Measurements from ENCODE around the gene NEU3. TPM values are rescaled to one million over a fixed set of nuclear protein-coding genes. Genes with fewer than 3 reads are reported as not detected.

The NEU3 gene
- total RNA-seq, 1 experiment from 2014 or later: 12.5 TPM

DNA sequence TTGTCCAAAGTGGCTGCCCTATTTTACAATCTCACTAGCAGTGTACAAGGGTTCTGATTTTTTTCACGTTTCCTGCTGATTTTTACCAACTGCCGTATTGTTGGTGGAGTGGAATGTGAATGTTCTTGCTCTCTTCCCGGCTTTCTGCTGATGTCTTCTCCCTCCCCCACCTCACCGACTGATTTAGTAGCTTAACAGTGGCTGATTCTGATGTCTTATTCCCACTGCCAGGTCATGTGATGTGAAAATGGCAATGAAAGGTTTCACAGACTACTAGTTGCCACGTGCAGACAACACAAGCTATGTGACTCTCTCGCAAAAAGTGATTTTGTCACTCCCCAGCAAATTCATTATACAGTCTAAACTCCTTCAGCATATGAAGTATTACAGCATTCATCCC is 17.3 kb upstream of the NEU3 start:
- no peak overlapping the region for H2AFZ ChIP-seq (ENCODE audit: low read depth, low read length, poor library complexity, severe bottlenecking)
- peaks cover 4 to 23% of the 10 kb centered on the region in 2 experiments; a peak in 3 of 4 replicates for H3K36me3 ChIP-seq (ENCODE audit: control insufficient read depth in 1 of 2, insufficient read depth in 2 of 2, low read length in 2 of 2)
- H3K27ac ChIP-seq (ENCODE audit: low read depth, low read length): no peak overlapping the region
- intact Hi-C loops (cut with micrococcal nuclease): no loop called here
- ChIA-PET POLR2A (no interaction called here), CTCF (no interaction called here), RAD21 (ENCODE audit: low non-redundant PET in 1 of 2, low total read pairs in 2 of 2, uncharacterized antibody in 2 of 2, unreplicated experiment in 2 of 2) (no interaction called here)
- no peak overlapping the region for H3K9ac ChIP-seq (ENCODE audit: low read length)
- no peak overlapping the region for H3K4me2 ChIP-seq (ENCODE audit: low read length)
- no peaks in the 10 kb centered on the region for H3K27me3 ChIP-seq (ENCODE audit: insufficient read depth, low read length)
- no peaks in the 10 kb centered on the region for H3K9me3 ChIP-seq (ENCODE audit: control insufficient read depth in 1 of 2, insufficient read depth in 1 of 2, low read depth in 1 of 2, low read length in 2 of 2)
- H3K4me1 ChIP-seq (ENCODE audit: control insufficient read depth in 1 of 2, insufficient read depth in 2 of 2, low read length in 2 of 2): no peaks in the 10 kb centered on the region
- no peaks in the 10 kb centered on the region for H3K9me2 ChIP-seq (ENCODE audit: insufficient read depth)
- no peak for ATAC-seq
- no peak overlapping the region for H3K4me3 ChIP-seq (replicated peaks in 1 of 2; ENCODE audit: low read depth in 1 of 2, low read length in 2 of 2)
- no TSS peak for BruUV-seq (replicated peaks)
- peaks cover 18% of the 10 kb centered on the region for H3K79me2 ChIP-seq (ENCODE audit: insufficient read depth, low read length)
- H4K20me1 ChIP-seq (ENCODE audit: insufficient read depth): 0 out of 2 replicates have a peak, but pooled peaks cover 3% of the 10 kb centered on the region
- DNase-seq (ENCODE audit: low read depth, low spot score): no peak
- no peak for TF ChIP-seq ZNF274 (IDR thresholded peaks at IDR 0.05; ENCODE audit: low read depth, low read length)
- no peak for TF ChIP-seq EZH2phosphoT487 (IDR thresholded peaks at IDR 0.05; ENCODE audit: borderline replicate concordance)
- TF ChIP-seq CEBPB (IDR thresholded peaks at IDR 0.05; ENCODE audit: low read depth): no peak
- no peak for TF ChIP-seq TCF7L2 (IDR thresholded peaks at IDR 0.05; ENCODE audit: borderline replicate concordance, extremely low read depth, insufficient read depth, insufficient read length)
- no peak for TF ChIP-seq POLR2AphosphoS5 (IDR thresholded peaks at IDR 0.05; ENCODE audit: low read depth, low read length)
- TF ChIP-seq EZH2 (IDR thresholded peaks at IDR 0.05): no peak
- TF ChIP-seq, protein P1, sequence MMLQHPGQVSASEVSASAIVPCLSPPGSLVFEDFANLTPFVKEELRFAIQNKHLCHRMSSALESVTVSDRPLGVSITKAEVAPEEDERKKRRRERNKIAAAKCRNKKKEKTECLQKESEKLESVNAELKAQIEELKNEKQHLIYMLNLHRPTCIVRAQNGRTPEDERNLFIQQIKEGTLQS (IDR thresholded peaks at IDR 0.05): no peak
- TF ChIP-seq RAD21 (IDR thresholded peaks at IDR 0.05; ENCODE audit: low read depth): no peak
- TF ChIP-seq ELF1 (IDR thresholded peaks at IDR 0.05; ENCODE audit: borderline replicate concordance, low read depth): no peak
- TF ChIP-seq SRF (IDR thresholded peaks at IDR 0.05; ENCODE audit: low read depth): no peak
- no peak for TF ChIP-seq CBX3 (IDR thresholded peaks at IDR 0.05; ENCODE audit: low read depth)
- no peak for TF ChIP-seq MAX (IDR thresholded peaks at IDR 0.05)
- TF ChIP-seq ZFX (IDR thresholded peaks at IDR 0.05): no peak
- no peak for TF ChIP-seq YY1 (IDR thresholded peaks at IDR 0.05; ENCODE audit: extremely low read depth, insufficient replicate concordance, low read depth, low read length)
- no peak for TF ChIP-seq EGR1 (IDR thresholded peaks at IDR 0.05; ENCODE audit: low read depth)
- TF ChIP-seq SP1 (IDR thresholded peaks at IDR 0.05; ENCODE audit: low read depth): no peak
- TF ChIP-seq REST (IDR thresholded peaks at IDR 0.05; ENCODE audit: low read depth): no peak
- TF ChIP-seq POLR2A (IDR thresholded peaks at IDR 0.05; ENCODE audit: borderline replicate concordance, extremely low read depth, insufficient read depth, insufficient read length): no peak
